GM15510 (cell line): ENCODE data around the gene LBHD2.

ENCODE experiments used
- POLR2A ChIP-seq: IDR thresholded peaks from 3 replicates; pipeline ENCODE4 v1.6.1; 2011; ENCODE audit warnings: borderline replicate concordance; ENCODE audit not compliant: insufficient read length; ENCODE audit errors: extremely low read depth

LBHD2 gene

GRCh38 chr14:103064436-103064835 is 19.6 kb upstream of the LBHD2 start:
- TF ChIP-seq POLR2A, result no peak

GRCh38 chr14:103064978-103065377 is 19.0 kb upstream of the LBHD2 start:
- no peak for TF ChIP-seq POLR2A

- no peak for TF ChIP-seq POLR2A
Measured at GRCh38 chr14:103065861-103066260, 18.1 kb upstream of the LBHD2 start.

- TF ChIP-seq POLR2A, result no peak
Measured at GRCh38 chr14:103066399-103066798, 17.6 kb upstream of the LBHD2 start.

- TF ChIP-seq POLR2A, result no peak
Measured at GRCh38 chr14:103067231-103067954, 16.6 kb upstream of the LBHD2 start.

GRCh38 chr14:103068351-103069073 is 15.5 kb upstream of the LBHD2 start:
- no peak for TF ChIP-seq POLR2A

- TF ChIP-seq POLR2A, result no peak
Measured at GRCh38 chr14:103070263-103070885, 13.6 kb upstream of the LBHD2 start.

- no peak for TF ChIP-seq POLR2A
Measured at GRCh38 chr14:103070971-103071542, 13.0 kb upstream of the LBHD2 start.

- no peak for TF ChIP-seq POLR2A
Measured at GRCh38 chr14:103071544-103072251, 12.3 kb upstream of the LBHD2 start.

- TF ChIP-seq POLR2A, result no peak
Measured at GRCh38 chr14:103072595-103073366, 11.2 kb upstream of the LBHD2 start.

GRCh38 chr14:103073367-103073875 is 10.6 kb upstream of the LBHD2 start:
- TF ChIP-seq POLR2A, result no peak

- no peak for TF ChIP-seq POLR2A
Measured at GRCh38 chr14:103073876-103074728, 9.9 kb upstream of the LBHD2 start.
